ENCODE measurements around the gene USH1G. TPM values are rescaled to one million over a fixed set of nuclear protein-coding genes. Genes with fewer than 3 reads are reported as not detected.

The USH1G gene
- total RNA-seq, 3 donors from 2014 or later: not detected

DNA sequence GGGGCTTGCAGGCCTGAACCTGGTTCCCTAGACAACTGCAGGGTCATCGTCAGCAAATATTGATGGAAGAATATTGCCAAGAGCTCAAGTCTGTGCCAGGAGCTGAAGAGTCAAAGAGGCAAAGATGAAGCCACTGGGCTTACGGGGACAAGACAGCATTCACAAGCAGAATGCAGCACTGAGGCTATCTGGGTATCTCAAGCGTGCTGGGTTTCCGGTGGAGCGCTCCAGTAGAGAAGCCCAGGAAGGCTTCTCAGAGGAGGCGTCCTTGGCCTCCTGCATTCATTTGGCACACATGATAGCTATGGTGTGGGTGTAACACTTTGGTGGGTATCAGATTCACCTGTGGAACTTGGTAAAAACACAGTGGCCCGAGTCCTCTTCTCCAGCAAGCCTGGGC lies 32.5 kb downstream of the USH1G start:
- ATAC-seq: no peak

DNA sequence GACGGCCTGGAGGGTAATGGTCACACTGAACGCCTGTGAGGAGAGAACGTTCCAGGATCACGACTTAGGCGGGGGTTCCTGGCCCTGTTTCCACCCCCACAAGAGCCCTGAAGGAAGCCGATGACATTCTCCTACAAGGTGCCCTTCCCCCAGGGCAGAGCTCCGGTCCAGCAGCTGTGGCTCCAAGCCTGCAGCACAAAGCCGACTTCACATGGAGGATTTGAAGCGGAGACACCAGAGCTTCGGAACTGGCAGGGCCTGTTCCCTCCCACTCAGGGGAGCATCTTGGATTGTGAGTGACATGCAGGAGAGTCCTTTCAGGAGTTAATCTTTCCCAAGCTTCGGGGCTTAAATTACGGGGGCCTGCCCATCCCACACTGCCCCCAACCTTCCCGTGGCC lies 34.6 kb downstream of the USH1G start:
- H3K4me3 Mint-ChIP-seq: no peak overlapping the region
- H3K36me3 Mint-ChIP-seq (ENCODE audit: insufficient read depth): no peaks in the 10 kb centered on the region
- H3K4me1 Mint-ChIP-seq (ENCODE audit: low read depth): peaks cover 2% of the 10 kb centered on the region
- no peaks in the 10 kb centered on the region for H3K9me3 Mint-ChIP-seq
- no peak for ATAC-seq
- no peak for DNase-seq
- peaks cover 34% of the 10 kb centered on the region for H3K27me3 Mint-ChIP-seq (ENCODE audit: low read depth)

More for the DNA sequence above, 32.5 kb downstream of the USH1G start:
- Mint-ChIP-seq H3K27me3 (ENCODE audit: low read depth) (peaks cover 45% of the 10 kb centered on the region), H3K4me1 (ENCODE audit: low read depth) (peaks cover 6% of the 10 kb centered on the region), H3K9me3 (no peaks in the 10 kb centered on the region), H3K36me3 (ENCODE audit: insufficient read depth) (no peaks in the 10 kb centered on the region), H3K4me3 (no peak overlapping the region)
- DNase-seq: no peak

DNA sequence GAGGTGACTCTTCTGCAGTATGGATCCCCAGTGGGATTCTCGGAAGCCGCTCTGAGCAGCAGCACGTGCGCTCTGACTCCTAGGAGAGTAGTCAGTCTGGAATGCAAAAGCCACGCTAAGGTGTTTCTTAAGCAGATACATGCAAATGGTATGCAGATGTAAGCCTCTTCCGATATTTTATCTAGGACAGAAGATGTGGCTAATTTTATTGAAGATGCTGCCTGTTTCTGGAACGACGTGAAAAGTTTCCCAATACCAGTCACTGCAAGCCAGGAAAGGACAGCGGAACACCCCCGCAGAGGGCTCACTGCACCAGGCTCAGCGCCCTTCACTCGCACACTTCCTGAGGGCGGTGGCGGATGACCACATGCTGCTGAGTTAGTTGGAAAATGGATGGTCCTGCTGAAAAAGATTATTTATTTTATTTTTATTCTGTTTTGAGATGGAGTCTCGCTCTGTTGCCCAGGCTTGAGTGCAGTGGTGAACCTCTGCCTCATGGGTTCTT lies 39.8 kb downstream of the USH1G start:
- H3K27me3 Mint-ChIP-seq (ENCODE audit: low read depth): peaks cover 22% of the 10 kb centered on the region
- DNase-seq (no peak), ATAC-seq (no peak)
- no peak overlapping the region for H3K4me3 Mint-ChIP-seq
- no peaks in the 10 kb centered on the region for H3K36me3 Mint-ChIP-seq (ENCODE audit: insufficient read depth)
- no peaks in the 10 kb centered on the region for H3K9me3 Mint-ChIP-seq
- no peaks in the 10 kb centered on the region for H3K4me1 Mint-ChIP-seq (ENCODE audit: low read depth)

DNA sequence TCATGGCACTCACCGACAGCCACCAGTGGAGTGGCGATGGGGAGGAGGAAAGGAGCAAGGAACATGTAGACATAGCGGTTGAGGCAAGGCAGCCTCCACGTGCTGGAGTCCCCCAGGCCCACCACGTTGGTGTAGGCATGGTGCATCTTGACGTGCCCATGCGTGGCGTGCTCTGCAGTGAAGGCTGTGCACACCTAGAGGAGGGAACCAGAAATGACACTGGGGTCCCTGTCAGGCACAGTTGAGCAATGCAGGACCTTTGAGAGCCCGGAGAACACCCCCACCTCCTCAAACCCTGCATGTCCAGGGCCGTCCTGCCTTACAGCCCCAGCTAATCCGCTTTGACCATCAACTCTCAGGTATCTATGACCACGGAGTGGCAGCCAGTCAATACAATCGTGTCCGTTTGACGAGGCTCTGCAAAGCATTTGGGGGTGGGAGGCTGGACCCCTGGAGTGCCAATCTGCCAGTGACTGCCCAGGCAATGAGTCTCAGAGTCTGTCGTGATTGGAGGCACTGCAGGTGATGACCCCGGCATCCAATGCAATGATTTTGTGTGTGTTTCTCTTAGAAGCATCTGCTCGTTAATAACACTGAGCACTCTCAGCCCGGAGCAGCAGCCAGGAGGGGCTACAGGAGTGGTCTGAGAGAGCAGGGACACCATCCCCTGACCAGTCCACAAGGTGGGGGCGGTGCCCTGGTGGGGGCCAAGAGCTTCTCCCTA lies 40.4 kb downstream of the USH1G start:
- no peak overlapping the region for H3K4me3 Mint-ChIP-seq
- no peaks in the 10 kb centered on the region for H3K36me3 Mint-ChIP-seq (ENCODE audit: insufficient read depth)
- no peaks in the 10 kb centered on the region for H3K4me1 Mint-ChIP-seq (ENCODE audit: low read depth)
- H3K27me3 Mint-ChIP-seq (ENCODE audit: low read depth): peaks cover 22% of the 10 kb centered on the region
- H3K9me3 Mint-ChIP-seq: no peaks in the 10 kb centered on the region
- ATAC-seq (no peak), DNase-seq (no peak)

DNA sequence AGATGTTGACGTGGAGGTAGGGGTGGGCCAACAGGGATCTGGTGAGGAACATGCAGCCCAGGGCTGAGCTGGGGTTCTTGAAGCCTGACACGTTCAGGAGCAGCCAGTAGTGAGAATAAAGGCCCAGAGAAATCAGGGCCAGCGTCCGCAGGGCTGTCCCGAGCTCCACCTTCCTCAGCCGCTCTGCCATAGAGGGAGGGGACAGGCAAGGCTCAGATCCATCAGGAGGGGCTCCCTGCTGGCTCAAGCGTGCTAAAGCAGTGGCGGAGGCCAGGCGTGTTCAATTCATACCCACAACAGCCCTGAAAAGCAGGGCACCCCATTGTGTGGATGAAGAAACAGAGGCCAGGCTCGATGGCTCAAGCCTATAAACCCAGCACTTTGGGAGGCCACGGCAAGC lies 42.0 kb downstream of the USH1G start:
- DNase-seq: no peak
- H3K4me1 Mint-ChIP-seq (ENCODE audit: low read depth): no peaks in the 10 kb centered on the region
- H3K27me3 Mint-ChIP-seq (ENCODE audit: low read depth): peaks cover 16% of the 10 kb centered on the region
- H3K36me3 Mint-ChIP-seq (ENCODE audit: insufficient read depth): no peaks in the 10 kb centered on the region
- H3K9me3 Mint-ChIP-seq: no peaks in the 10 kb centered on the region
- H3K4me3 Mint-ChIP-seq: no peak overlapping the region
- ATAC-seq: no peak

DNA sequence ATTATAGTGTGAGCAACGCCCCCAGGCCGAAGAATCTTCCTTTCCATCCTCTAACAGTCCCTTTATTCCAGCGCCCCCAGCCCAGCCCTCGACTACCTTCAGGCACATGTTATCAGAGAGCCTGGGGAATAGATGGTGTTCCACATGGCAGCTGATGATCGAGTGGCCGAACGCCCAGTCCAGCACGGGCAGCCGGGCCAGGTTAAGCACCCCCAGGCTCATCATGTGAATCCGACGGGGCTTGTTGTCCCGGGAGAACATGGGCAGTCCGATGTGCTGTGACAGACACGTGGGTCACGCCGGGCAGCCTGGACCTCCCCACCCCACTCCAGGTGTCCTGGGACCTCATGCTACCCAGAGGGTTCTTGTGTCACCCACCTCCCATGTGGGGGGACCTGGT lies 43.7 kb downstream of the USH1G start:
- ATAC-seq: no peak
- no peaks in the 10 kb centered on the region for H3K9me3 Mint-ChIP-seq

DNA sequence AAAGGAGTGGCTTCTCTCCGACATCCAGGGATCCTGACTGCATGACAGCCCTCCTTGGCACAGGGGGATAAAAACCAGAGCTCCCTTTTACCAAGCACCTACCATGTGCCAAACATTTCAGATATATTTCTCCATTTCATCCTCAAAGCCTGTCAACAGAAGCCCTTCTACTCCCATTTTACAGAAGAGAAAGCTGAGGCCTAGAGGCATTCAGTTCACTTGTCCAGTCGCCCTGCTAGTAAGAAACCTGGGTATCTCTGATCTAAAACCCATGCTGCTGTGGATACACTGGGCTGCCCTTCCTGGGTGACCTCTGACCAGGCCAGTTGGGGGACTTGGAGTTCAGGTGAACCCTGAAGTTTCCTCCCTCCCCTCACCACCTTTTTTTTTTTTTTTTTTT lies 44.4 kb downstream of the USH1G start:
- no peaks in the 10 kb centered on the region for H3K36me3 Mint-ChIP-seq (ENCODE audit: insufficient read depth)
- H3K4me1 Mint-ChIP-seq (ENCODE audit: low read depth): peaks cover 3% of the 10 kb centered on the region
- H3K4me3 Mint-ChIP-seq: no peak overlapping the region
- no peaks in the 10 kb centered on the region for H3K9me3 Mint-ChIP-seq
- ATAC-seq: no peak
- H3K27me3 Mint-ChIP-seq (ENCODE audit: low read depth): peaks cover 8% of the 10 kb centered on the region
- no peak for DNase-seq

More for the DNA sequence above, 43.7 kb downstream of the USH1G start:
- Mint-ChIP-seq H3K4me3 (no peak overlapping the region), H3K4me1 (ENCODE audit: low read depth) (no peaks in the 10 kb centered on the region), H3K36me3 (ENCODE audit: insufficient read depth) (no peaks in the 10 kb centered on the region), H3K27me3 (ENCODE audit: low read depth) (peaks cover 8% of the 10 kb centered on the region)
- no peak for DNase-seq

DNA sequence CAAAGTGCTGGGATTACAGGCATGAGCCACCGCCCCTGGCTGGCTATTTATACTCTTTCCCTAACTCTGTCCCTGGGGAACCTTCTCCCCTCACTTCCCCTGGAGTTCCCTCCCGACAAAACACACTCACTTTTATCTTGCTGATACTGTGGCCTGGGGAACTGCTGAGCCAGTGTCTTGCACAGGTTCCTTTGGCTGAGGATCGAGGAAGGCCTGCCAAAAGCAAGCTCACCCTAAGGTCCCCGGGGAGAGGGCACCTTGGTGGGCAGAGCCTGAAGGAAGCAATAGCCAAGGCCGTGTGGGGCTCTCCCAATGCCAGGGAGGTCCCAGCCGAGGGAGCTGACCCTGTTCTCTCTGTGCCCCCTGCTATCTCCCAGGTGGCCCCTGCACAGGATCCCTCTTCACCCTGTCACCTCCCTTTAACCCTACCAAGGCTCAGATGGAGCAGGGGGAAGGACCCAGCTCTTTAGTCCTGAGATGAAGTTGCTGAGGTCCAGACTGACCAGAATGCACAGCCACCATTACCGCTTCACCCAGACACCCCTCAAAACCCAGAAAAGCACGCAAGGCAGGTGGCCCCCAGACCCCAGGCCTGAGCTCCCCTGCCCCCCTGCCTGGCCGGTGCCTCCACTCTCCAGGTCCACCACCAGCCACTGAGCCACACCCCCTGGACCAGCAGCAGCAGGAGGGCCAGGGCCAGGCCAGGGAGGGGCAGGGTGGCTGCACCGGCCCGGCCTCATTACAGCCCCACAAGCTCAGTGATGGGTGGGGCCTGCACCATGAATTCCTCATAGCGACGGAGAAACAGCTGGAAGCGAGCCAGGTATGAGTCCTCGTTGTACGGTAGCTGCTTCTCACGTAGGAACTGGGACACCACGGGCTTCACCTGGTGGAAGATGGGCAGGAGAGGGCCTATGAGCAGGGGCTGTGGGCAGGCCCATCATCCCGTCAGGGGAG lies 45.2 kb downstream of the USH1G start:
- Mint-ChIP-seq H3K27me3 (ENCODE audit: low read depth) (peaks cover 4% of the 10 kb centered on the region), H3K4me3 (no peak overlapping the region), H3K9me3 (no peaks in the 10 kb centered on the region), H3K36me3 (ENCODE audit: insufficient read depth) (no peaks in the 10 kb centered on the region), H3K4me1 (ENCODE audit: low read depth) (peaks cover 5% of the 10 kb centered on the region)
- no peak for ATAC-seq
- no peak for DNase-seq

DNA sequence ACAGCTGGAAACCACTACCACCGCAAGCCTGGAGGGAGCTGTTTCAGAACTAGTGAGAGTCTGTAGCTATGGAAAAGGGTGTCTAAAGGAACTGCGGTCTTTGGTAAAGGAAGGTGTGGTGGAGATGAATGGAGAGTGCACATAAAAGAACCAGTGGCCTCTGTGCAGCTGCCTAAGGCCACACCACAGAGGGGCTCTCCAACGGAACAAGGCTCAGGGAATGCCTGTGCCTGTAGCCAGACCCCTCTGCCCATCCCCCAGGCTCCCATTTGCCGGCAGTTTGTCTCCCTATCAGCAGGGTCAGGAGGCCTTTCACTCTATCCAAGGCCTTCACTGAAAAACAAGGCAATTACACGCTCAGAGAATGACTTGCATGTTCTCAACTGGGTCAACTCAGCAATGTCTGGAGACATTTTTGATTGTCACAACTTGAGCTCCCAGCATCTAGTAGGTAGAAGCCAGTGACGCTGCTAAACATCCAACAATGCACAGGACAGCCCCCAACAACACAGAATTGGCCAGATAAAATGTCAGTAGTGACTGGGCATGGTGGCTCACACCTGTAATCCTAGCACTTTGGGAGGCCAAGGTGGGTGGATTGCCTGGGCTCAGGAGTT lies 47.0 kb downstream of the USH1G start:
- peaks cover 19% of the 10 kb centered on the region for H3K4me1 Mint-ChIP-seq (ENCODE audit: low read depth)
- peaks cover 2% of the 10 kb centered on the region for H3K27me3 Mint-ChIP-seq (ENCODE audit: low read depth)
- no peaks in the 10 kb centered on the region for H3K9me3 Mint-ChIP-seq
- ATAC-seq (no peak), DNase-seq (no peak)
- H3K4me3 Mint-ChIP-seq: no peak overlapping the region
- no peaks in the 10 kb centered on the region for H3K36me3 Mint-ChIP-seq (ENCODE audit: insufficient read depth)

DNA sequence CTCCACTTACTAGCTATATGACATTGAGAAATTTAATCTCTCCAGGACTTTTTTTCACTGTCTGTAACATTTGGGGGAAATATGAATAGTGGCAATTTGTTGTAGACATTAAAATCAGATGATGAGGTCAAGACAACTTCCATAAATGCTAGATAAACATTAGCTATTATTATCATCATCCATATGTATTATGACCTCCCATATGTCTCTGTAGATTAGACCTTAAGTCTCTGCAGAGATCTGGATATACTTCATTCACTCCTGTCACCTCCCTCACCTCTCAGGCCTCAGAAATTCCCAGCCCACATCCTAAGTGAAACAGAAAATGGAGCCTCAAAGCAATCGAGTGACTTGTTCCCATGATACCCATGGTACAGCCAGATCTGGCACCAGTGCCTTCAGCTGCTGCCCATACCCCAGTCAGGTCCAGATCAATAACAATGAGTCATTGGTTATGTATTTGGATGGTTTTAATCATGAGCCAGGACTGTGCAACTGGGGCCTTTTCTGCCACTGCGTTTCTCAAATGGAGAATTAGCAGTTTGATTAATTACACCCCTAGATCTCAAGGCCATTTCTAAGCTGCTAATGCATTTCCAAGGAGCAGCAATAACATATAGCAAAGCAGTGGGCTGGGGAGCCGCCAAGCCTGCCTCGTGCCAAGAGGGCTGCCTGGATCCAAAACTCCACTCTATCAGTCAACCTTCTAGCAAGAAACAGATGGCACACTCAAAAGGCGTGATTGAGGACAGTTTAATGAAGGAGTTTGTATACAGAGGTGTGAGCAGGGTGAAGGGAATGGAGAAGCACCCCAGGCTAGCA lies 47.7 kb downstream of the USH1G start:
- peaks cover 19% of the 10 kb centered on the region for H3K4me1 Mint-ChIP-seq (ENCODE audit: low read depth)
- DNase-seq (no peak), ATAC-seq (no peak)
- H3K4me3 Mint-ChIP-seq: no peak overlapping the region
- no peaks in the 10 kb centered on the region for H3K27me3 Mint-ChIP-seq (ENCODE audit: low read depth)
- no peaks in the 10 kb centered on the region for H3K9me3 Mint-ChIP-seq
- no peaks in the 10 kb centered on the region for H3K36me3 Mint-ChIP-seq (ENCODE audit: insufficient read depth)

DNA sequence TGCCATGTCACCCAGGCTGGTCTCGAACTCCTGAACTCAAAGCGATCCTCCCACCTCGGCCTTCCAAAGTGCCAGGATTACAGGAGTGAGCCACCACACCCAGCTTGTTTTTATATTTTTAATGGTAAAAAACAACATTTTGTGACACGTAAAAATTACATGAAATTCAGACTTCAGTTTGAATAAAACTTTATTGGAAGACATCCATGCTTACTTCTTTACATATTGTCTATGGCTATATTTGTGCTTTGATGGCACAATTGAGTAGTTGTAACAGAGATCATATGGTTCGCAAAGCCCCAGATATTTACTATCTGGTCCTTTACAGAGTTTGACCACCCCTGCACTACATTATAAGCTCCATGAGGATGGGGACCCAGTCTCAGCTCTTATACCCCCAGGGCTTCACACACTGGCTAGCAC lies 48.4 kb downstream of the USH1G start:
- Mint-ChIP-seq H3K9me3 (no peaks in the 10 kb centered on the region), H3K27me3 (ENCODE audit: low read depth) (no peaks in the 10 kb centered on the region), H3K36me3 (ENCODE audit: insufficient read depth) (no peaks in the 10 kb centered on the region), H3K4me3 (peak overlapping the region; percentile 16), H3K4me1 (ENCODE audit: low read depth) (peaks cover 19% of the 10 kb centered on the region)
- DNase-seq (no peak), ATAC-seq (no peak)

DNA sequence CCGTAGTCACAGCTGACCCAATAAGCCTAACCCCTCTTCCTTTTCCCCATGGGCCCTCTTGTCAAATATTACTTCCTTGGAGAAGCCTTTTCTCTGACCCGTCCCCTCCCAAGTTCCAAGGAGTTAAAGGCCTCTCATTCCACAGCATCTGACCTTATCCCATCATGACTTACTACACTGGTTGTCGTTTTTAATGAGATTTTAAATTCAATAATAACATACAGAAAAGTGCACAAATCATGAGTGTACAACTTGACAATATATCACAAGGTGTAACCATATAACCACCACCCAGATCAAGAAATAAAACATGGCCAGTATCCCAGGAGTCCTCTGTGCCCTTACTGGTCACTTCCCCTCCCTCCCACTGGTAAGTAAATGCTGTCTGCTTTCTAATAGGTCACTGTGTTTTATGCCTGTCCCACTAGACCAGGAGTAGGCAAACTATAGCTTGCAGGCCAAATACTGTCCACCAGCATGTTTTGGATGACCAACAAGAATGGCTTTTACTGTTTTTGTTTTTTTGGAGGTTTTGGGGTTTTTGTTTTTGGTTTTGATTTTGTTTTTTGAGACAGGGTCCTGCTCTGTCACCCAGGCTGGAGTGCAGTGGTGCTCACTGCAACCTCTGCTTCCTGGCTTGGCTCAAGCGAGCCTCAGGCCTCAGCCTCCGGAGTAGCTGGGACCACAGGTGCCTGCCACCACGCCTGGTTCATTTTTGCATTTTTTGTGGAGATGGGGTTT lies 49.0 kb downstream of the USH1G start:
- no peaks in the 10 kb centered on the region for H3K36me3 Mint-ChIP-seq (ENCODE audit: insufficient read depth)
- ATAC-seq (no peak), DNase-seq (no peak)
- H3K9me3 Mint-ChIP-seq: no peaks in the 10 kb centered on the region
- H3K4me3 Mint-ChIP-seq: peak overlapping the region; percentile 88
- H3K27me3 Mint-ChIP-seq (ENCODE audit: low read depth): no peaks in the 10 kb centered on the region
- H3K4me1 Mint-ChIP-seq (ENCODE audit: low read depth): peaks cover 19% of the 10 kb centered on the region
